ENCODE measurements around the gene RAP1GAP. TPM values are rescaled to one million over a fixed set of nuclear protein-coding genes. Genes with fewer than 3 reads are reported as not detected.

Gene RAP1GAP
- polyA plus RNA-seq, 3 donors, result 0.04 TPM; not detected in 2

DNA sequence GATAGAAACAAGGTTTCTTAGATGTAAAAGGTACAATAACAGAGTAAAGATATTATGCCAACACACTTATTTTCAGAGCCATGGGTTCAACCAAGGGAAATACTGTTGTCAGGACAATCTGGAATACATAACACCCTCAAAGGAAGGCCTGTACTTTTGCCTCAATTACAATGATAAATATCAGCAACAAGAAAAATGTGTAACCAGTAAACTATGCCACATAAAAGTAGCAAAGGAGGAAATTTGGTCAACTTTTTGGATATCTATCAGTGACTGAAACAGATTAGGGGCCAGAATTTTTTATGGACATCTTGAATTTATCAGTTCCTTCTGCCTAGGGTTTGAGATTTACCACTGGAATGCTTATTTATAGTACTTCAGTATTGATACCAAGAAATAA, 24.6 kb upstream of the RAP1GAP start:
- Histone ChIP-seq H3K79me2 (ENCODE audit: insufficient read depth, low read length) (peaks cover 13% of the 10 kb centered on the region), H3K27ac (ENCODE audit: low read depth in 1 of 2, low read length in 2 of 2) (no peak overlapping the region), H3K4me1 (ENCODE audit: control insufficient read depth in 1 of 2, insufficient read depth in 2 of 2, low read length in 2 of 2) (peaks cover 0 to 5% of the 10 kb centered on the region in 2 donors), H3K9me3 (replicated peaks in 1 of 2; ENCODE audit: control insufficient read depth in 1 of 2, insufficient read depth in 1 of 2, low read length in 2 of 2) (no peaks in the 10 kb centered on the region), H3K4me2 (replicated peaks; ENCODE audit: extremely low read depth, low read length, poor library complexity, severe bottlenecking) (no peak overlapping the region), H3K27me3 (ENCODE audit: control insufficient read depth in 2 of 2, insufficient read depth in 2 of 2, low read length in 2 of 2) (no peaks in the 10 kb centered on the region), H3K4me3 (replicated peaks in 1 of 3; ENCODE audit: low read depth in 2 of 3, low read length in 3 of 3) (no peak overlapping the region), H2AFZ (ENCODE audit: insufficient read depth, low read depth, low read length, poor library complexity, severe bottlenecking) (no peak overlapping the region), H3K36me3 (replicated peaks in 1 of 2; ENCODE audit: control insufficient read depth in 1 of 2, insufficient read depth in 2 of 2, low read length in 2 of 2) (peaks cover 73 to 97% of the 10 kb centered on the region in 2 donors), H3K9ac (ENCODE audit: insufficient read depth, low read length, poor library complexity, severe bottlenecking) (no peak overlapping the region), H4K20me1 (ENCODE audit: insufficient read depth, low read length) (peaks cover 3% of the 10 kb centered on the region)
- Mint-ChIP-seq H3K9me3 (no peaks in the 10 kb centered on the region), H3K4me3 (no peak overlapping the region), H3K36me3 (peaks cover 70 to 91% of the 10 kb centered on the region in 2 donors), H3K4me1 (peaks cover 16% of the 10 kb centered on the region), H3K27ac (no peak overlapping the region), H3K27me3 (ENCODE audit: low read depth in 3 of 3) (no peaks in the 10 kb centered on the region)
- TF ChIP-seq CTCF (IDR thresholded peaks at IDR 0.05), result no peak
- no peak for DNase-seq
- intact Hi-C loops (cut with micrococcal nuclease), result no loop called here

DNA sequence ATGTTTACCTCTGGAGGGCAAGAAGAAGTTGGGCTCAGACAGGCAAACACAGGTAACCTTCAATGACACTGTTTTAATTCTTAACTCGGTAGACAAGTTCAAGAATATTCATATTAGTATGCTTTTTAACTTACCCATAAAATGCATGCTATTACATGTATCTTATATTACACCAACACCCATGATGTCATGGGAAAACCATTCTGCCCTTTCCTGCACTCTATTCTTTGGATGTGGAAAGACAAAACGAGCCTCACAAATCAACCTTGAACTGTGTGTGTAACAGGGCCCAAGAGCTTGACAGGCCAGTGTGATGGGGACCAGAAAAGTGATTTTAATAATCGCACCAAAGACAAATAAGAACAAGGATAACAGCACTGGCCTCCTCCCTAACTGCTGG, 22.6 kb upstream of the RAP1GAP start:
- H3K4me2 ChIP-seq (replicated peaks; ENCODE audit: extremely low read depth, low read length, poor library complexity, severe bottlenecking), result no peak overlapping the region
- H3K27me3 ChIP-seq (ENCODE audit: control insufficient read depth in 2 of 2, insufficient read depth in 2 of 2, low read length in 2 of 2), result no peaks in the 10 kb centered on the region
- no peak for DNase-seq
- H3K36me3 Mint-ChIP-seq, result peaks cover 73 to 91% of the 10 kb centered on the region in 2 donors
- H3K9ac ChIP-seq (ENCODE audit: insufficient read depth, low read length, poor library complexity, severe bottlenecking), result no peak overlapping the region
- H3K36me3 ChIP-seq (replicated peaks in 1 of 2; ENCODE audit: control insufficient read depth in 1 of 2, insufficient read depth in 2 of 2, low read length in 2 of 2), result peaks cover 79 to 98% of the 10 kb centered on the region in 2 donors
- H3K4me1 ChIP-seq (ENCODE audit: control insufficient read depth in 1 of 2, insufficient read depth in 2 of 2, low read length in 2 of 2), result peaks cover 0 to 5% of the 10 kb centered on the region in 2 donors
- H3K9me3 ChIP-seq (replicated peaks in 1 of 2; ENCODE audit: control insufficient read depth in 1 of 2, insufficient read depth in 1 of 2, low read length in 2 of 2), result no peaks in the 10 kb centered on the region
- TF ChIP-seq CTCF (IDR thresholded peaks at IDR 0.05), result no peak
- no peak overlapping the region for H3K27ac ChIP-seq (ENCODE audit: low read depth in 1 of 2, low read length in 2 of 2)
- intact Hi-C loops (cut with micrococcal nuclease), result no loop called here
- H3K27ac Mint-ChIP-seq, result peak overlapping the region in 2 of 7 donors; percentile 25 to 26
- H3K9me3 Mint-ChIP-seq, result no peaks in the 10 kb centered on the region
- no peak overlapping the region for H3K4me3 ChIP-seq (replicated peaks in 1 of 3; ENCODE audit: low read depth in 2 of 3, low read length in 3 of 3)
- 100% methylated on average over 1 of the region's 3 CpGs for whole genome bisulfite sequencing (ENCODE audit: insufficient coverage)
- H3K4me1 Mint-ChIP-seq, result peaks cover 16% of the 10 kb centered on the region
- no peaks in the 10 kb centered on the region for H3K27me3 Mint-ChIP-seq (ENCODE audit: low read depth in 3 of 3)
- H3K79me2 ChIP-seq (ENCODE audit: insufficient read depth, low read length), result peaks cover 13% of the 10 kb centered on the region
- H3K4me3 Mint-ChIP-seq, result no peak overlapping the region
- H2AFZ ChIP-seq (ENCODE audit: insufficient read depth, low read depth, low read length, poor library complexity, severe bottlenecking), result no peak overlapping the region
- H4K20me1 ChIP-seq (ENCODE audit: insufficient read depth, low read length), result peaks cover 3% of the 10 kb centered on the region
